Endothelial cell (in vitro differentiated cells): ENCODE measurements around the gene DCAF11. TPM values are rescaled to one million over a fixed set of nuclear protein-coding genes. Genes with fewer than 3 reads are reported as not detected.

Experiments used
- DNase-seq: peaks from one replicate; pipeline ENCODE4 v3.0.0; 2021; ENCODE audit warnings: low spot score
- H3K27ac Mint-ChIP-seq: one replicate; pipeline ENCODE4 v1.8.0; 2021; ENCODE audit warnings: mixed read lengths, inconsistent platforms; ENCODE audit not compliant: unreplicated experiment
- H3K27me3 Mint-ChIP-seq: one replicate; pipeline ENCODE4 v1.8.0; 2021; ENCODE audit warnings: mild to moderate bottlenecking, moderate library complexity, mixed read lengths, inconsistent platforms; ENCODE audit not compliant: unreplicated experiment
- H3K36me3 Mint-ChIP-seq: one replicate; pipeline ENCODE4 v1.8.0; 2021; ENCODE audit warnings: mild to moderate bottlenecking, low read depth, mixed read lengths, inconsistent platforms; ENCODE audit not compliant: unreplicated experiment
- H3K4me1 Mint-ChIP-seq: one replicate; pipeline ENCODE4 v1.8.0; 2021; ENCODE audit warnings: mild to moderate bottlenecking, mixed read lengths, inconsistent platforms; ENCODE audit not compliant: unreplicated experiment
- H3K4me3 Mint-ChIP-seq: one replicate; pipeline ENCODE4 v1.8.0; 2021; ENCODE audit warnings: mild to moderate bottlenecking, mixed read lengths, inconsistent platforms; ENCODE audit not compliant: unreplicated experiment
- H3K9me3 Mint-ChIP-seq: one replicate; pipeline ENCODE4 v1.8.0; 2021; ENCODE audit warnings: mixed read lengths, inconsistent platforms; ENCODE audit not compliant: unreplicated experiment
- CTCF ChIP-seq: fragments of 200-600 bp; sonication (generic); IDR thresholded peaks from one replicate; pipeline ENCODE4 v1.5.0; 2021; ENCODE audit warnings: antibody characterized with exemption; ENCODE audit not compliant: unreplicated experiment
- long read RNA-seq: library from polyadenylated mRNA; unstranded; transcript quantifications from one replicate; pipeline ENCODE4 v2.0.0, GENCODE V29; 2020; ENCODE audit not compliant: unreplicated experiment
- total RNA-seq: library from RNA; stranded (reverse); fragmentation: NEBNext Ultra II Directional; extraction: Animal tissue kit (Norgen Biotek cat#: 25700); gene quantifications from one replicate; pipeline ENCODE4 v1.2.1, GENCODE V29; 2021; ENCODE audit not compliant: unreplicated experiment

DCAF11 gene
- total RNA-seq = 38.2 TPM
- long read RNA-seq, full-length matches to known transcripts = 8 of 18 reads
- long read RNA-seq, partial matches to known transcripts = 5 of 18 reads
- long read RNA-seq, other reads (novel, unspliced or antisense) = 5 of 18 reads

- no peak for TF ChIP-seq CTCF
- peak; percentile 97 for DNase-seq
- H3K9me3 Mint-ChIP-seq = no peaks in the 10 kb centered on the region
- peaks cover 10% of the 10 kb centered on the region for H3K27me3 Mint-ChIP-seq
- H3K4me3 Mint-ChIP-seq = peak within 1 kb of the TSS; percentile 95
- H3K36me3 Mint-ChIP-seq = peaks cover 19% of the 10 kb centered on the region
- H3K4me1 Mint-ChIP-seq = peaks cover 20% of the 10 kb centered on the region
- peak within 1 kb of the TSS; percentile 97 for H3K27ac Mint-ChIP-seq
These were observed at the start of gene DCAF11, which contains the start of gene NRL for GRCh38 chr14:24114532-24115421. Gene DCAF11 (plus strand): TSS chr14:24114777. CDS start chr14:24115595, 818 bp downstream. Gene NRL (minus strand): TSS chr14:24114949. CDS start chr14:24082848, 32,101 bp downstream.

- Mint-ChIP-seq H3K9me3 (no peaks in the 10 kb centered on the region), H3K27ac (no peak overlapping the region), H3K27me3 (peaks cover 10% of the 10 kb centered on the region), H3K36me3 (no peaks in the 10 kb centered on the region), H3K4me3 (no peak overlapping the region), H3K4me1 (no peaks in the 10 kb centered on the region)
- no peak for DNase-seq
- no peak for TF ChIP-seq CTCF
These were observed 49.7 kb upstream of the DCAF11 start for GRCh38 chr14:24064856-24065255.

DNA sequence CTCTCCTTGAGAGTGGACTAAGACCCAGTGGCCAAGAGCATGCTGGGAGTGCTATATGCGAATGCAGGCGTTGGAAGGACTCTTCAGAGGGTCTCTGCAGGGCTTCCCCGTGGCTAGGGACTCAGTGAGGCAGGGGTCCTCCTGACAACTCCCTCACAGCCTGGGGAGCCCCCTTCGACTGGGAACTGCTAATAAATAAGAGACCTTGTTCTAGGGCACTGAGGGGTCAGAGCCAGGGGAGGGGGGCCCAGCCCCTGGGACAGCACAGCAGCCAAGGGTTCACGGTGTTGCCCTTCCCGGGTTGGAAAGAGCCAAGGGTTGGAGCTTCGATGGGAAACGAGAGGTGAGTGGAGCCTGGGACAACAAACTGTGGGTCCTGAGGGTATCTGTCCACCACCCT, 49.2 kb upstream of the DCAF11 start:
- H3K27ac Mint-ChIP-seq = no peak overlapping the region
- TF ChIP-seq CTCF = no peak
- no peaks in the 10 kb centered on the region for H3K4me1 Mint-ChIP-seq
- peaks cover 11% of the 10 kb centered on the region for H3K27me3 Mint-ChIP-seq
- no peaks in the 10 kb centered on the region for H3K9me3 Mint-ChIP-seq
- no peak for DNase-seq
- H3K4me3 Mint-ChIP-seq = no peak overlapping the region
- H3K36me3 Mint-ChIP-seq = no peaks in the 10 kb centered on the region

DNA sequence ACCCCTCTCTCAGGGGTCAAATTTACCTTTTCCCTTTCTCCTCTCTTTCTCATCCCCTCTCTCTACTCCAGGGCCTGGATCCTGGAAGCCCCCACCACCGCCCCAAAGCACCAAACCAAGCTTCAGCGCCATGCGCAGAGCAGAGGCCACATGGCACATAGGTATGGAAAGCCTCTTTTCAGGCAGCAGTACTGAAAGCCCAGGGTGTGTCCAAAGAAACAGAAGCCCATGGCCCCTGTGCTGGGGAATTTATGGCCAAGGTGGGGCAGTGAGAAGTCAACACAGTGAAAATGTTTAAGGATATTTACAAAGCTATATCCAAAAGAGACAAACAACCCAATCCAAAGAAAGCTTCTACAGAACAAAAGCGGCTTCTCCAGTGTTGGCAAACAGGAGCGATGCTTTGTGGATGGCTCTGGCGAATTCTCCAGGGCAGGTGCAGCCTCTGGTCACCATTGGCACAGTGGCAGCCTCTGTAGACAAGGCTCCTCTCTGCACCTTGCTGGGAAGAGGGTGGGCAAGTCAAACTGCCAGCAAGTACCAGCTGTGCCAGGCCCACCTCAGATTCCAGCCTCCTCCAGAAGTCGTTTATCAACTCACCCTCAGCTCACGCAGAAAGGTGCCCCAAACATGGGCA, 48.0 kb upstream of the DCAF11 start:
- H3K36me3 Mint-ChIP-seq = peaks cover 5% of the 10 kb centered on the region
- H3K4me3 Mint-ChIP-seq = no peak overlapping the region
- H3K9me3 Mint-ChIP-seq = no peaks in the 10 kb centered on the region
- no peaks in the 10 kb centered on the region for H3K4me1 Mint-ChIP-seq
- TF ChIP-seq CTCF = no peak
- H3K27me3 Mint-ChIP-seq = peaks cover 14% of the 10 kb centered on the region
- no peak for DNase-seq
- no peak overlapping the region for H3K27ac Mint-ChIP-seq
